HL-60 (cell line): ENCODE results near the gene IMP3.

Experiments used
- DNase-seq, 2 experiments: peaks; one replicate each; pipeline ENCODE4 v3.0.0-alpha.2; 2010 to 2020; ENCODE audit warnings: low read depth in 1 of 2, low spot score in 1 of 2
- H3K27ac ChIP-seq: fragments of 250-450 bp; sonication (Bioruptor Pico); replicated peaks from 2 replicates; pipeline ENCODE4 v1.5.1; 2020; ENCODE audit warnings: mild to moderate bottlenecking, moderate library complexity
- H3K27me3 ChIP-seq: fragments of 250-450 bp; sonication (Bioruptor Pico); 2 replicates; pipeline ENCODE4 v1.5.1; 2021; ENCODE audit warnings: mild to moderate bottlenecking, moderate library complexity; ENCODE audit not compliant: insufficient read depth, poor library complexity, severe bottlenecking
- H3K4me3 ChIP-seq: replicated peaks from 2 replicates; pipeline ENCODE4 v1.5.1; 2011; ENCODE audit warnings: mild to moderate bottlenecking, control low read depth, low read length; ENCODE audit not compliant: insufficient read depth
- CTCF ChIP-seq: IDR thresholded peaks from one replicate; pipeline ENCODE4 v1.5.1; 2011; ENCODE audit warnings: low read length, control low read depth, inconsistent platforms; ENCODE audit not compliant: insufficient read depth
- GABPA ChIP-seq: IDR thresholded peaks from 2 replicates; pipeline ENCODE4 v1.6.1; 2012; ENCODE audit warnings: low read depth
- POLR2AphosphoS5 ChIP-seq: IDR thresholded peaks from 2 replicates; pipeline ENCODE4 v1.6.1; 2012; ENCODE audit warnings: low read depth
- REST ChIP-seq: IDR thresholded peaks from 2 replicates; pipeline ENCODE4 v1.6.1; 2012; ENCODE audit warnings: low read depth; ENCODE audit not compliant: insufficient replicate concordance
- SPI1 ChIP-seq: IDR thresholded peaks from 2 replicates; pipeline ENCODE4 v1.6.1; 2012; ENCODE audit warnings: low read depth, mild to moderate bottlenecking, borderline replicate concordance

Gene IMP3

GRCh38 chr15:75677465-75678323, 37.7 kb upstream of the IMP3 start:
- TF ChIP-seq SPI1, result no peak
- TF ChIP-seq CTCF, result no peak
- DNase-seq, result no peak
- no peaks in the 10 kb centered on the region for H3K27me3 ChIP-seq
- no peak overlapping the region for H3K4me3 ChIP-seq
- no peak overlapping the region for H3K27ac ChIP-seq

- Histone ChIP-seq H3K4me3 (no peak overlapping the region), H3K27ac (no peak overlapping the region), H3K27me3 (no peaks in the 10 kb centered on the region)
- DNase-seq, result no peak
- TF ChIP-seq CTCF (no peak), SPI1 (no peak), POLR2AphosphoS5 (no peak), GABPA (no peak), REST (no peak)
These were observed 36.9 kb upstream of the IMP3 start for GRCh38 chr15:75676688-75677464.

DNA sequence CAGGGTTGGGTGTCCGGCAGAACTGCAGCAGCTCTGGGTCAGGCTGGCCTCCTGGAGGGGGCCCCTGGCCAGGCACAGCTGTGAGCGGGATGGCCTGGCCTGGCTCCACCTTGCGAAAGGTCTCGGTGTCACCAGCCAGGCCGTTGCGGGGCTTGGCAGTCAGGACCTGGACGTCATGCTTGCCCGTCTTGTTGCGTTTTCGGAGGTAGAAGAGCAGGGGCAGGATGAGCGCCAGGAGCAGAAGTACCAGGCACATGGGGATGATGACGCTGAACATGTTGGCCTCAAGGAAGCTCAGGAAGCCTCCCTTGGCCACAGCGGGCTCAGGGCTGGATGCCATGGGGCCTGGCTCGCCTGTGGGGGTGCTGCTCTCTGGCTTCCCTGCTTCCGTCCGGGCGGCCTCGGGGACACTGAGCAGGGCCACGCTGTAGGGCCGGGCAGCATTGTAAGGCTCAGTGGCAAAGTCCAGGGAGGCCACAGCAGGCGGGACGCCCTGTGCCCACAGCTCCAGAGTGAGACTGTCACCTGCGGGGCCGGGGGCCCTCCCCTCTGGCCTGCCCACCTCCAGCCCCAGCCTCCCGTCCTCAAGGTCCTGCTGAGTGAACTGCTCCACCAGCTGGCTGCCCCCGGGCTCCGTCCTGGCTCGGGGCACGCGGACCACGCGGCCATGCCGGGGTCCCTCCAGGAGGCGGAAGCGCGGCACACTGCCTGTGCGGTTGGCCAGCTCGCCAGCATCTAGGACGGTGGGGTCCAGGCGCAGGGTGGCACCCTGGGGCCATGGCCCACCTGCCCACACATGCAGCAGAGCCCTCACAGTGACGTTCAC, 35.8 kb upstream of the IMP3 start:
- H3K27ac ChIP-seq, result no peak overlapping the region
- TF ChIP-seq CTCF (no peak), REST (no peak), POLR2AphosphoS5 (no peak), SPI1 (no peak), GABPA (no peak)
- no peaks in the 10 kb centered on the region for H3K27me3 ChIP-seq
- no peak overlapping the region for H3K4me3 ChIP-seq
- no peak for DNase-seq
